Measurements from ENCODE around the gene PRR3.

Gene PRR3

DNA sequence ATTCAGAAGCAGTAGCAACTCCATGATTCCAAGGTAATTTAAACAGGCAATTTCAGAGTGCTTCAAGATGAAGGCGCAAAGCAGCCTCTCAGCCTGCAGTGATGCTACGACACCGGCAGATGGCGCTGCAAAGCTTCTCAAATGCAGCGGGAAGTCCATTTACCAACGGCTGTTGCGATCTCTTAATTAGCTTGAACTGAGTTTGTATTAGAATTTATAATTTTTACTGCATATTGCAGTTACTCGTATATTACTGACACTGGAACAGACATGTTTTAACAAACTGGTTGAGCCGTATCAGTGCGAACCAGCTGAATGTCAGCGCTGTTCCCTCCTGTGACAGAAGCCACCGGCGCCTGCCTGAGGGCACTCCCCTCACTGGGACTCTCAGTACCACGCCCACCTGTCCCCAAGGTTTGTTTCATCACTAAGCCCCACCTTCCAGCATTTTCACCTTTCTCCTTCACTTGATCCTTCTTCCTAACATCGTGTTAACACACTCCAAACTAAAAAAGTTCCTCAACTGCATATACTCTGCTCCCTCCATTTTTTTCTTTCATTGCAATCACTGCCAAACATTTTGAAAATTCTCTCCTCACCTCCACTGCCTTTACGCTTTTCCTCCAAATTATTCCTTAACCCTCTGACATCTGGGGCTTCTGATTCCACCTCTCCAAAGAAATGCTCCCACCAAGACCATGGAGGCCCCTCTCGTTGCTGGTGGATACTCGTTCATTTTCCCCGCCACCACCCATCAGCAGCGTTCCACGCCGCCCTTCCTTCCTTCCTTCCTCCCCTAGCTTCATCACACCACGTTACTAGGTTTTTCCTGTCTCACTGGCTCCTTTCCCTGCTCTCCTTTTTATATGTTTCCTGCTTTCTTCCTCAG is 15.3 kb upstream of the PRR3 start:
- peak; percentile 32 for DNase-seq

DNA sequence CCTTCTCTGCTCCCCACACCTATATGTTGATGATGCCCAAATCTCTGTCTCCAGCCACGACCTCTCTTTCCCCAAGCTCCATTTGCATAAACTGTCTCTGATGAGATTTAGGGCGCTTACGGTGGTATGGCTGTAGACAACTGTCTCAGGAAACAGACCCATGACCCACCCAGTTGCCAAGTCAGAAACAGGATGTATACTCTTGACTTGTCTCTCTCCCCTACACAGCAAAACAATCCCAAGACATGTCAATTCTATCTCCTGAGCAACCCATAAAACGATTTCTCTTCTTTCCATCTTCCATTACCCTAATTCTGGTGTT is 14.7 kb upstream of the PRR3 start:
- no peak for DNase-seq

DNA sequence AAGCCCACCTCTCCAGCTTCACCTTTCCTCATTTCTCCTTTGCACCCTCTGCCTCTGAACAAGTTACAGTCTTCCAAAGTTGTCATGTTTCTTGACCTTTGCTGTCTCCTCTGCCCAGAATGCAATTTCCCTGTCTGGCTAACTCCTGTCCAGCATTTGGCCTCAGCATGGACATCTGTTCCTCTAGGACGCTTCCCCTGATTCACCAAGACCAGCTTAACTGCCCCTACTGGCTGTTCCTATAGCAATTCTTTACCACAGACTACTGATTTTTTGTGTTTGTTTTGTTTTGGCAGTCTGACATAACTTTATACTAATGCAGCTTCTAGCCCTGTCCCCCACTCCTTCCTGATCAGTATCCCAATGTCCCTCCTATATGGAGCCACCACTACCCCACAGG is 14.2 kb upstream of the PRR3 start:
- DNase-seq = no peak

DNA sequence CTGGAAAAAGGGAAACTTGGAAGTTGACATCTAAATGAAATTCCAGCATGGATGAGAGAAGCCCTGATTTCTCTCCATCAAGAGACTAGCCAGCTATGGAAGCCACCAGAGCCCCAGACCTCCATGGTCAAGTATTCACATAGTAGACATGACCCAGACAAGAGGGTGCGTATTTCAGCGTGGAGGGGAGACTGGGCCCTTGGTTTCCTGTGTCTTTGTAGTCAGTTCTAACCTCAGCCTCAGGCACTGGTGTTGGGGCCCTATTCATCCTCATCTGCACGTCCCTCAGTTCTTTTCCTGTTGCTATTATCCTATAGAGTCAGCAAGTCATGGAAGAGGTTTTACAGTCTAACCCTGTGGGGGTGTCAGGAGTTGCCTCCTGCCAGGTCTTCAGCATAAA is 13.3 kb upstream of the PRR3 start:
- DNase-seq = no peak

DNA sequence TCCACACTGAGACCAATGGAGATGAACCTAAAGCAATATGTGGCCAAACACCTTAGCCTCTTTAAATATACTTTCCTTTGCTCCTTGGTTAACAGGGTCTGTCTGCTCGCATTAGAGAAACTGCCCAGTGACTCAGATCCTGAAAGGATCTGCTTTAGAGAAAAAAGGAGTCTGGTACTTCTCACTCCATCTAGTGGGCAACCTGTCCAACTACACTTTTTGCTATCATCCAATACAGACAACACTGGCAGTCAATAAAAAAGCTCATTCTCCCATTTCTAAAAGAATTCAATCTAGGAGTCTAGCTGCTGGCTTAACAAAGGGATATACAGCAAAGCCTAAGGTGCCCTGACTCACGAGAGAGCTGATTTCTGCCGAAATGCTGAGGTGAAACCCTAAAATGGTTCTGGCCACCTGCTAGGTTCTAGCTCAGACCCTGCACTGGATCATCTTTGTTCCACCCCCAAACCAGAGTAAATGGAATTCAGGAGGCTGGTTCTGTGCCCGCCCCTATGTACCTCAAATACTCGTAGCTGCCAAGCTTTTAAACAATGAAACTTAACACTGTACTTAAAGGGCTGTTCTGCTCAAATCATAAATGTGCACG is 12.3 kb upstream of the PRR3 start:
- no peak for DNase-seq

DNA sequence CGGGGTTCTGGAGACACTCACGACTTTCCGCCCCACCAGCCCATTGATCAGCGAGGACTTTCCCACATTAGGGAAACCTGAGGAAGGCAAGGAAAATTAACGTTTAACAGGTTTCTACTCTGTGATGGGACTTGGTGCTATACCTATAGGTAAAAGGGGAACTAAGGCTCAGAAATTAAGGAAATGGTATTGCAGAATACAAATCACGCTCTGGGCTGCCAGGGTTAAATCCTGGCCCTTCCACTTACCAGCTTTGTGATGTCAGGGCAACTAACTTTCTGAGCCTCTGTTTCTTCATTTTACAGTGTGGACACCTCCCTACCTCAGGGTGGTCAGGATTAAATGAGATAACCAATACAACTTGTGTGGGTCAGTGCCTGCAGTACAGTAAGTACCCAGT is 9.6 kb upstream of the PRR3 start:
- no peak for DNase-seq

DNA sequence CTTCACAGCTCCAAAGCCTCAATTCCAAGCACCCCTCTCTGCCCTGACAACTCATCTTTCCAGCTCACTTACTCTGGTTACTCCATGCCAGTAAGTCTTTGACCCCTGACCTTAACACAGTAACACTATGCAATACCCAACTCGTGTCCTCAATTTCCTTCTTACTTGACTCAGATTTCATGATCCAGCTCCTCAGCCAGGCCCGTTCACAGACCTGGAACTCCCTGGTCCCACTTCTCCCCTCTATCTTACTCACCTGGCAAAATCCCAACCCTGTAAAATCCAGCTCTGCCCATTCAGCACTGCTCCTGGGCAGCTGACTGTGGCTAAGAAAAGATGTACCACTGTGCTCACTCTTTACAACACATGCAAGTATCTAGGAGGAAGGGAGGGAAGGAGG is 8.7 kb upstream of the PRR3 start:
- DNase-seq = no peak

DNA sequence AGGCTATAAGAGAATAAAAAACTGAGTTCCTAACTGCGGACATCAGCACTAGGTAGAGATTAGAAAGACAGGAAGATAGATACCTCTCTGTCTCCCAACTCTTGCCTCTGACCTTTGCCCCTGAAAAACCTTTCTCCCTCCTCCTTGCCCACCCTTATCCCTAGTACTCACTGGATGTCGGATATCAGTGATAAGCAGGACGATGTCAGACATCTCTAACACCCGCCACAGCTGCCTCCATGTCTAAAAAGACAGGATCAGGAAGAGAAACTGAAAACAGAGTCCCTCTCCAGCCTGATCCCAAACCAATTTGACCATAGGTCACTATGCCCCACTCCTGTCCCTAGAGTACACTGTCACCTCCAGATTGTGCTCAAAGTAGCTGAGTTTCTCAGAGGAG is 2.7 kb upstream of the PRR3 start:
- no peak for DNase-seq

DNA sequence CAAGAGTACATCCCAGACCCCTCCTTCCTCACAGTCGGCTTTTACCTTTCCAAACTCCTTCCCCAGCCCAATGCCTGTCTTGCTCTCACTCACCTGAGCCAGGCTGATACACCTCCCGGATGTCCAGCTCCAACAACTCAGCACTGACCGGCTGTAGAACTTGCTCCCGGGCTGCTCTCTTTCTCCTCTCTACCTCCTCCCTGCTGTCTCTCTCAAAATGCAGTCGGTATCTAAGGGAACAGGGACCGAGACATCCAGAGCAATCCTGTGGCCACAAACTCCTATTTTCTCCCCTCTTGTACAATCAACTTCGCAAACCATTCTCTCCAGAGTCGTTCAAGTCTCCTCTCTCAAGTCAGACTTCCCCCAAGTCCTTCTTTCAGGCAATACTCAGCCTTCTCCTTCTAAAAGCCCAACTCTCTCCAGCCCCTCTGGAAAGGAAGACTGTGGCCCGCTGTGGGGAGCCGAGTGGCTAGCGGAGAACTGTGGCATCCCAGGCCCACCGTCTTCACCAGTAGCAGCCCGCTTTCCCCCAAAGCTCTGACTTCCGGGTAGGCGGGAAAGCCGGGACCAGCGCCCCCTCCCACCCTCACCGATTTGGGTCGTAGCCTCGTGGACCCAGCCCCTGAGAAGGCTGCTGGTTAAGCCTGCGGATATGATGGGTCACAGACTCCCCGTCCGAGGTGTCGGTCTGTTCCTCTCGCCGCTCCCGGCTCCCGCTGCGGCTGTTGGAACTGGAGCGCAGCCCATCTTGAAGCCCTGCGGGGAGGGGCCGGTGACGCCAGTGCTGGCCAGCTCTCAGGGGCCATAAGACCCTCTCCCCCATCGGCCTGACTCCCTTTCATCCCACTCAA is 1.9 kb upstream of the PRR3 start:
- peak; percentile 20 for DNase-seq

DNA sequence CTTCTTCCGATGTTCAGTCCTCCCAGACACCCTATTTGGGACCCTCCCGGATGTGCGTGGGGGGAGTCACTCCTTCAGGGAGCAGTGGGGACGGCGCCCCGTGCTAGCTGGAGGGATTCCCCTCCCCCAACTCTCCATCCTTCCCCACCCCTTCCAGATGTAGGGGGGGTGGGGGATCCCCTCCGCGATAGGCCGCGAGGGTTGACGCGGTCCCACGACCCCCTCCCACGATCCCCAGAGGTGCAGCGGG is 1.4 kb upstream of the PRR3 start:
- no peak for DNase-seq

DNA sequence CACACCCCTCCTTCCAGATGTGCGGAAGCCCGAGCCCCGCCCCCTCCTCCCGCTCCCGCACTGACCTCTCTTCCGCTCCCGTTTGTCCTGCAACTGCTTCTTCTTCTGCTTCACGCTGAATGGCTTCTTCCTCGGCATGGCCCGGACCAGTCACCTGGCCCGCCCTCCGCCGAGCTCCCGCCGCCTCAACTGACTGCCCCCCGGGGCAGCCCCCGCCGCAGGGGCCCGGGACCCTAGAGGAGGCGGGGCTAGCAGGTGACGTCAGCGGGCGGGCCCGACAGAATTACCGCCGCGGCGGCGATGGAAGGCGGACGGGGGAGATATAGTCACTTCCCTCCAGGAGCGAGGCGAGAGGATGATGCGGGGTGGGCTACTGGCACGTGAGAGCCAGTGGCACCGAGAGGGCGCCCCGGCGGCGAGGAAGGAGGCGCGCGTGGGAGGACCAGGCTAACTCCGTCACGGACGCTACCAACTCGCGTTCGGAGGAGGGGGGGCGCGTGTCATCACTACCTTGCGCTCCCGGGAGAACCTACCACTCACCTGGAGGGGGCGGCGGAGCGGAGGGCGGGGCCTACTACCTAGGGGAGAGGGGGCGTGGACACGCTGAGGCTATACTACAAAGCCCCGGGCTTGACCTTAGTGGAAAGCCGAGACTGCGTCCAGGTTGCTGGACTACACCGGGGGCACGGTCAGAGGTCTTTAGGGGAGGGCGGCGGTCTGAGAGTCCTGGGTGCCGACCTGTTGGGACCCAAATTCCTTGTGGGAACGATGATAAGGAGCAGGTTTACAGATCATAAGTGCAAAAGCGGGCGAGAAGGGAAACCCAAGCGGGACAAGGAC is 809 bp upstream of the PRR3 start, which contains the start of gene GNL1:
TSS of gene GNL1 (minus strand) at position 424 of the 840 bp plus-strand sequence. CDS start at position 138, 286 bp downstream.
- DNase-seq = peak; percentile 97

DNA sequence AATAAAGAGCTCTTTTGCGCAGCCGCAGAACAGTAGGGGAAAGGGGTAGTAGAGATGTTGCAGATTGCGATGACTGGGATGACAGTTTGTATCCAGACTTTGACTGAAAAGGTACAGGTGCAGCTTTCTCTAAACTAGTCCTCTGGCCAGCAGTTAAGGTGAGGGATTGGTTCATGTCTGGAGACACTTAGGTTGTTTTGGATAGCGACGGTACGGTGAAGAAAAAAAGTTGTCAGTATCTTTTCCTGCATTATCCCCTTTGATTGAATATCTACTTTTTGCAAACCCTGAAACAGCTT is 537 bp downstream of the PRR3 start:
- DNase-seq = no peak

DNA sequence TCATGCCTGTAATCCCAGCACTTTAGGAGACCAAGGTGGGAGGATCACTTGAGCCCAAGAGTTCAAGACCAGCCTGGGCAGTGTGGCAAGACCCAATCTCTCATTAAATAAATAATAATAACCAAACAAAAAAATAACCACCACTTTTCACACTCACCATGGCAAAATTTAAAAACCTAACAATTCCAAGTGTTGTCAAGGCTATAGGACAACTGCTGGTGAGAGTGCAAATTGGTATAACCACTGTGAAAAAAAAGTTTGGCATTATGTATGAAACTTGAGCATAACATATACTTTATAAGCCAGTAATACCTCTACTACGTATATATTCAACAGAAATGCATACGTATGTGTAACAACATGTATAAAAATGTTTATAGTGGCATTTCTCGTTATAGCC is 3.8 kb downstream of the PRR3 start:
- no peak for DNase-seq

DNA sequence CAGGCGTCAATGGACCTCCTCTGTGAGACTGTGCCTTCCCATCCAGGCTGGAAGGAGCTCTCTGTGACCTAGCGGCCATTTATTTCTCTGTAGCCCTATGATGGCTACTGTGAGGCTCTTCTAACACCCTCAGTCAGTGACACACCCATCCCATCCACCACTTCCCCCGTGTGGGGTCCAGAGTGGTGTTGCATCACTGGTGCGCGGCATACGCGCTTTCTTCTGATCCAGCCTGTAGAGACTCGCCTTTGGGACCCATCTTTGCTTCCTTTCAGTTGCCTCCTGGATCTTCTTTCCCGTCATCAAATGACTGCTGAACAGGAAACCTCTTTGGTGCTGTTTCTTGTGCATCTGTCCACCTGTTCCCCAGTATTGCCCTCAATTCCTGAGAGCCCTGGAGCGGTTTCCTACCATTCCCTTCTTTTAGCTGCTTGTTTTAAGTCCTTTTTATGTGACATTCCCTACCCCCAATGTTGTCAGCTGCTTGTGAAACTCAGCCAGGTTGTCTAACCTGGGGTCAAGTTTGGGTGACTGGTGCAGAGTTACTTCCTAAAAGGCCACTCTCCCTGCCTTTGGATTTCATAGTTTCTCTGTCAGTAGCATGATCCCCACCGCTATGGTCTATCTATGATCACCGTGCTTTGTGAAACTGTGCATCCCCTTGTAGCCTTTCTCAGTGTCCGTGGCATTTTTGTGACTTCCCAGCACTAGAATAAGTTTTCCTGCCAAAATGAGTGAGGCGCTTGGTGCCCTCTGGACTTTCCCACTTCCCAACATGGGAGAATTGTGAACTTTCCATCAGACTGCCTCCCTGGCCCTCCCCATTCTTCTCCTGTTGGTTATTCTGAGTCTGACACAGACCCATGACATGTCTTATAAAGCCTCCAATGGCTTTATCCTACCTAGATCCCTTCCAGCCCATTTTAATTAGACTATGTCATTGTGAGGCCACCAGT is 5.7 kb downstream of the PRR3 start:
- DNase-seq = no peak

DNA sequence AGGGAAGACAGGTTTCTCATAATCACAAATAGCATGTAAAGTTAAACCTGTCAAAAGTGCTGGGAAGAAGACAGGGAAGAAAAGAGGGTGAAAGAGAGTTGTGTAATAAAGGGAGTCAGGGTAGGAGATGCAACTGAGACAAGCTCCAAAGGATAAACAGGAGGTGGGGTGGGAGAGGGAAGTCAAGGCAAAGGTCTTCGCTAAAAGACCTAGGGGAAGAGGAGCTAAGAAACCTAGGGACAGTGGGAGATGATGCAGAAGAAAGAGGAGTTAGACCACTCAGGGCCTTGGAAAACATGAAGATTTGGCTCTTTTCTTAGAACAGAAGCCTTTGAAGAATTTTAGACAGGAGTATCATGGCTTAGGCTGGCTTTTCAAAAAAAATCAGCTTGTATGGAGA is 7.0 kb downstream of the PRR3 start:
- no peak for DNase-seq

DNA sequence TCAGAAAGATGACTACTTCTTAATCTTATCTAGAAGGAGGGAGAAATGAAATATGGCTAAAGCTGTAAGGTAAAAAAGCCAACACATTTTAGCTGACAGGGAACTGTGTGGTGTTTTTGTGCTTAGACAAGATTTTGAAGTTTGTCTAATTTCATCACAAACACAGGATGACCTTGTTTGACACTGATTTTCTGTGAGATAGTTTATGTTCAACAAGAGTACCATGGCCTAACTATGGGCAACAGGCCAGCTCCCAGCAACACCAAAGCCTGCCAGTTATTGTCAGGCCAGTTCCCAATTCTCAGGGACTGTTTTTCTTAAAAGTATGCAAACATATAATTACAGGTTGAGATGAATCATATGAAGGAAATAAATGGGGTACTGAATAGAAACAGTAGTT is 8.7 kb downstream of the PRR3 start:
- DNase-seq = no peak

DNA sequence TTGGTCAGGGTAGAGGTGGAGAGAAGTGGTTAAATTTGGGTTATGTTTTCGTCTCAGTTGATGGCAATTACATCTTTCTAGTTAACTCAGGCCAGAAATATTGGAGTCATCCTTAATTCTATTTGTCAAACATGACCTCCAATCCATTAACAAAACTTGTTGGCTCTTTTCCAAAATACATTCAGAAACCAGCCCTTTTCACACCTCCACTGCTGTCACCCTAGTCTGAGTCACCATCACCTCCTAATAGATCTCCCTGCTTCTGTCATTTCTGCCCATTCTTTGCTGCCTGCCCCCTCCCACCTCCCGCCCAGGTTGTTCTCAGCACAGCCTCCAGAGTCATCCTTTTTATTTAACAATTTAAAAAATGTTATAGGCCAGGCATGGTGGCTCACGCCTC is 11.2 kb downstream of the PRR3 start:
- no peak for DNase-seq

DNA sequence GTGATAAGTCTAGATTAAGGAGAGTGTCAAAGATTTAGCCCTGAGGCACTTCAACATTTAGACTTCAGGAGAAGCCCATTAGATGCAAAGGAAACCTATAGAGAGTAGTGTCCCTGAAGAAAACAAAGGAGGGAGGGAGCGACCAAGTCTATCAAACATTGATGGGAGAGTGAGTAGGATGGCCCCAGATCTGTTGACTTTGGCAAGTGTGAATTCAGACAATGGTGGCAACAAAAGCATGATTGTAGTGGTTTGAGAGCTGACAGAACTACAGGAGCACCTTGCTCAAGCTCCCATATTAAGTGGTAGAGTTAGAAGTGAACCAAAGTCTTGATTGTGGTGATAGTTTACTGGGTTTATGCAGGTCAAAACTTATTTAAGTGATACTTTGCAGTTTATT is 13.2 kb downstream of the PRR3 start:
- no peak for DNase-seq

DNA sequence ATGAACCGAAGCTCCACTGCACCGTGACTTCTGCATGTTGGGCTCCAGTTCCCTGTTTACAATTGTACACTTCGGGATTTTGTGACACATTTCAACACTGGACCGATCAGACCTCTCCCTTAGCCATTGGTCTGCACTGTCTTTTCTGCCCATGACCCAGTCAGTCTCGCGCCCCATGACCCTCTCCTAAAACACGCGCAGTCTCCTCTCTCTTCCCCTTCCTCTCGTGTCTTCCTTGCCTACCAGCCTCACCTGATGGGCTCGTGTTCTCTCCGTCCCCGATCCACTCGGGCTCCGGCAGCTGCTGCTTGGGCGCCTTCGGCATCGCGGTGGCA is 13.6 kb downstream of the PRR3 start:
- no peak for DNase-seq

DNA sequence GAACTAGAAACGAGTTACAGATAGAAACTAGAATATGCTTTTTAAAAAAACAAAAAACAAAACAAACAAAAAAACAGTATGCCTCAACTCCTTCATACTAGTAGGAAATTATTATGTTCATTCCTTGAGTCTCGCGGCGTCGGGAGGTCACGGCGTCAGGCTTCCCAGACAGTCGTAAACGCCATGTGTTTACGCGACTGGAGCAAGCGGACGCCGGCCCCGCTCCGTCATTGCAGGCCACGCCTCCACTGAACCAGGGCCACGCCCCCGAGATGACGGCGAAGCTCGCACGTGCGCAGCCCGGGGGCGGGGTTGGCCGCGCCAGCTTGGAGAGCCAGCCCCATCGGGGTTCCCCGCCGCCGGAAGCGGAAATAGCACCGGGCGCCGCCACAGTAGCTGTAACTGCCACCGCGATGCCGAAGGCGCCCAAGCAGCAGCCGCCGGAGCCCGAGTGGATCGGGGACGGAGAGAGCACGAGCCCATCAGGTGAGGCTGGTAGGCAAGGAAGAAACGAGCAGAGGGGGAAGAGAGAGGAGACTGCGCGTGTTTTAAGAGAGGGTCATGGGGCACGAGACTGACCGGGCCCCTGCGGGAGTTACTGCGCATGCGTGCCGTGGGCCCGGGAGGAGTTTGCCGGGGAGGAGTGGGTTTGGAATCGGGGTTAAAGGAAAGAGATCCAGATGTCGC is 14.1 kb downstream of the PRR3 start, which contains the start of gene ABCF1:
TSS of gene ABCF1 (plus strand) at position 368 of the 687 bp plus-strand sequence. CDS start at position 414, 46 bp downstream.
- peak; percentile 99 for DNase-seq

DNA sequence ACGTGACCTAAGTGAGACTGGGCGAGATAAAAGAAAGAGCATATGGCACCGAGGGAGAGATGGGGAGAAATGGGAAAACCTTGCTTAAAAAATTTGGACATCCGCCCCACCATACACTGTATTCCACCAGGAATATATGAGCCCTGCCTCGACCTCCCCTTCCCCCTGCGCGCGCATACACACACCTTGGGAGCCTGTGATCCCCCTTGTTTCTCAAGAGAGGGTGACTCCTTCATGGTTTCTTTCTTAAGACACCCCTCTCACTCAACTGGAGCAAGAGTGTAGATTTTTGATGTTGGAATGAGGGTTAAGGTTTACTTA is 14.6 kb downstream of the PRR3 start:
- DNase-seq = no peak

DNA sequence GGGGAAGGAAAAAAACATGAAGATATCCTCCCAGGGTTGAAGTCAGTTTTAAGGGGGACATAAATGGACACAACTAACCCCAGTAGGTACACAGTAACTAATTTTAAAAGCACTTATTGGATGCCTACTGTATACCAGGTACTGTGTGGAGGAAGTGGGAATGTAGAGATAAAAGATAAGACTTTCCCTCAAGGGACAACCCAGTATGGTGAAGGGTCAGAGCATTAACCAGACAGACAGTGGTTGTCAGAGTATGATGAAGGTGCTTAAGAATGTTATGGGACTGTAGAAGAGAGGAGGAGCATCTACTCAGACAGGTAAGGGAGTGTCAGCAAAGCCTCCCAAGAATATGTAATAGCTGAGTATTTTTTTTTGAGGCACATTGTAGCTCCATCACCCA is 15.1 kb downstream of the PRR3 start:
- no peak for DNase-seq
